Measurements from ENCODE around the gene IMPACT.

- TF ChIP-seq NRF1 (IDR thresholded peaks at IDR 0.05; ENCODE audit: low read depth, low read length) (no peak), USF2 (IDR thresholded peaks at IDR 0.05; ENCODE audit: low read length) (no peak), SUZ12 (IDR thresholded peaks at IDR 0.05; ENCODE audit: low read length) (no peak)
Observed at GRCh38 chr18:24460388-24460787, 33.9 kb downstream of the IMPACT start, which contains the start of gene HRH4.

Measured in H1 (cell line).